Measurements from ENCODE around the gene CELA2A. TPM values are rescaled to one million over a fixed set of nuclear protein-coding genes. Genes with fewer than 3 reads are reported as not detected.
"Not testable (repeated sequence)": the region's sequence is repeated elsewhere in the genome, so short reads cannot be mapped to it uniquely, and the experiment has no call there.

Gene CELA2A
- total and polyA plus RNA-seq, 11 donors: 0.76 to 1.0 (median 0.84) TPM; not detected in 6

DNA sequence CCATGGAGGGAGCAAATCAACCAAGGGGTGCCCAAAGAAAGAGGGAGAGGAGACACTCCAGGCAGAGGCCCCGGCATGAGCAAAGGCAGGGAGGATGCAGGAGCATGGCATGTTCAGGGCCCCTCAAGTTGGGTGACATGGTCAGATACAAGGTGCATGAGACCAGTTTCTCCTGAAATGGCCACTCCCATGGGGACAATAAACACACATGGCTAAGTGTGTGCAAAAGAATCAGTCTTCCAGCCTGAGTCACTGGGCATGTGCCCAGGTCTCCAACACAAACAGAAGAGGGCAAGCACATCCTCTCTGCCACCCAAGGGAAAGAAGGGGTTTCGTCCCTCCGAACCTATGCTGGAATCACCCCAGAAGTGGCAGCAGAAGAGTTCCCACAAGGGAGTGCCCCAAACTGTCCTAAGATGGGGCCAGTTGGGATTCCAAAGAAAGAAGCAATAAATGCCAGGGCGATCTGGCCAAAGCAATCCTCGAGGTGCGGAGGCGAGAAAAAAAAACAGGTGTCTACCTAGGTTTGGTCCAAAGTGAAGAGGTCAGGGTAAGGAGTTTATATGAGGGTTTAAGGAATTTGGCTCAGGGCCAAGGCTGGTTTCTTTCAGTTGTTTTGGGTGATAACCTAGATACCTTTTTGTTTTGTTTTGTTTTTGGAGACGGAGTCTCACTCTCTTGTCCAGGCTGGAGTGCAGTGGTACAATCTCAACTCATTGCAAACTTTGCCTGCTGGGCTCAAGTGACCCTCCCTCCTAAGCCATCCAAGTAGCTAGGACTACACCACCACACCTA, 54.3 kb downstream of the CELA2A start:
- ATAC-seq: no peak
- Histone ChIP-seq H3K36me3 (peaks cover 0 to 43% (median 15%) of the 10 kb centered on the region in 9 donors), H3K4me3 (no peak overlapping the region), H3K27ac (no peak overlapping the region), H3K4me1 (peaks cover 0 to 23% (median 9%) of the 10 kb centered on the region in 12 donors), H3K9me3 (no peaks in the 10 kb centered on the region), H3K27me3 (no peaks in the 10 kb centered on the region)
- intact Hi-C loops (cut with DNase I): no loop called here
- TF ChIP-seq CTCF (IDR thresholded peaks at IDR 0.05) (no peak), POLR2A (IDR thresholded peaks at IDR 0.05) (no peak)
- no peak for DNase-seq
- whole genome bisulfite sequencing, 4 donors: 95 to 98% (median 96%) methylated on average over 8 of the region's 8 CpGs

- intact Hi-C loops (cut with DNase I): no loop called here
- WGBS, 4 donors: 82 to 89% (median 84%) methylated on average over 4 of the region's 4 CpGs
- Histone ChIP-seq H3K27ac (no peak overlapping the region), H3K9me3 (no peaks in the 10 kb centered on the region), H3K36me3 (peaks cover 0 to 56% (median 21%) of the 10 kb centered on the region in 9 donors), H3K4me3 (no peak overlapping the region), H3K27me3 (no peaks in the 10 kb centered on the region), H3K4me1 (peaks cover 0 to 13% (median 0%) of the 10 kb centered on the region in 12 donors)
- ATAC-seq: no peak
- TF ChIP-seq CTCF (IDR thresholded peaks at IDR 0.05) (no peak), POLR2A (IDR thresholded peaks at IDR 0.05) (no peak)
- no peak for DNase-seq
These were observed 56.7 kb downstream of the CELA2A start for GRCh38 chr1:15513192-15513591.

- TF ChIP-seq POLR2A (IDR thresholded peaks at IDR 0.05) (no peak), CTCF (IDR thresholded peaks at IDR 0.05) (no peak)
- WGBS, 4 donors: 82 to 94% (median 91%) methylated on average over 3 of the region's 3 CpGs
- no peak overlapping the region for H3K27ac ChIP-seq
- DNase-seq: no peak
- no peak for ATAC-seq
- H3K4me3 ChIP-seq: no peak overlapping the region
- peaks cover 0 to 56% (median 21%) of the 10 kb centered on the region in 9 donors for H3K36me3 ChIP-seq
- no peaks in the 10 kb centered on the region for H3K27me3 ChIP-seq
- H3K9me3 ChIP-seq: no peaks in the 10 kb centered on the region
- intact Hi-C loops (cut with DNase I): no loop called here
- H3K4me1 ChIP-seq: peaks cover 0 to 13% (median 0%) of the 10 kb centered on the region in 12 donors
These were observed 57.4 kb downstream of the CELA2A start for GRCh38 chr1:15513919-15514318.

- ATAC-seq; intact Hi-C loops (cut with DNase I); H3K27ac ChIP-seq; H3K27me3 ChIP-seq; H3K4me3 ChIP-seq; DNase-seq; H3K9me3 ChIP-seq: not testable (repeated sequence)
- H3K36me3 ChIP-seq: peaks cover 0 to 56% (median 21%) of the 10 kb centered on the region in 9 donors
- H3K4me1 ChIP-seq: peaks cover 0 to 13% (median 0%) of the 10 kb centered on the region in 12 donors
- 93 to 97% (median 95%) methylated on average over 5 of the region's 5 CpGs for WGBS, 4 donors
These were observed 58.0 kb downstream of the CELA2A start for GRCh38 chr1:15514557-15514956.

All from heart left ventricle (tissue), 16 donors.